H1 (cell line): Measurements from ENCODE around the gene ARMH4. TPM values are rescaled to one million over a fixed set of nuclear protein-coding genes. Genes with fewer than 3 reads are reported as not detected.

ENCODE experiments used
- CTCF ChIA-PET: fragments of 300-600 bp; sonication (Branson Sonifier 250); formaldehyde crosslinking; loops from one replicate; lab custom pipeline; 2021; ENCODE audit not compliant: partially characterized antibody; lab: Charles Lee
- POLR2A ChIA-PET: fragments of 300-600 bp; sonication (Branson Sonifier 250); formaldehyde crosslinking; loops from one replicate; lab custom pipeline; 2021; ENCODE audit warnings: inconsistent platforms; ENCODE audit not compliant: partially characterized antibody; lab: Charles Lee
- DNase-seq, 2 experiments: peaks; one replicate each; pipeline versions ENCODE4 v3.0.0 to v3.0.0-alpha.2; 2010 to 2022; ENCODE audit warnings: low spot score in 2 of 2, low read depth in 1 of 2, mixed read lengths in 1 of 2
- FAIRE-seq: peaks from 2 replicates; lab custom pipeline; 2011; peaks lifted over from hg19 to GRCh38; lab: Jason Lieb, UNC
- H2AFZ ChIP-seq: 2 replicates; pipeline ENCODE4 v1.8.1; 2012; ENCODE audit warnings: low read length, inconsistent platforms
- H2AK5ac ChIP-seq: 2 replicates; pipeline ENCODE4 v1.6.1; 2013; ENCODE audit warnings: low read depth, low read length
- H2BK120ac ChIP-seq: replicated peaks from 2 replicates; pipeline ENCODE3; 2013; ENCODE audit warnings: low read depth, low read length, inconsistent platforms
- H2BK12ac ChIP-seq: 2 replicates; pipeline ENCODE4 v1.6.1; 2013; ENCODE audit warnings: low read depth, low read length
- H2BK15ac ChIP-seq: 2 replicates; pipeline ENCODE4 v1.6.1; 2013; ENCODE audit warnings: low read length
- H2BK20ac ChIP-seq: 2 replicates; pipeline ENCODE4 v1.6.1; 2013; ENCODE audit warnings: low read length
- H2BK5ac ChIP-seq: 2 replicates; pipeline ENCODE4 v1.6.1; 2013; ENCODE audit warnings: low read depth, low read length
- H3K14ac ChIP-seq: 2 replicates; pipeline ENCODE4 v1.6.1; 2013; ENCODE audit warnings: inconsistent platforms; ENCODE audit not compliant: insufficient read length
- H3K18ac ChIP-seq: 2 replicates; pipeline ENCODE4 v1.6.1; 2013; ENCODE audit warnings: low read length; ENCODE audit errors: extremely low read depth
- H3K23ac ChIP-seq: 2 replicates; pipeline ENCODE4 v1.6.1; 2013; ENCODE audit warnings: inconsistent platforms; ENCODE audit not compliant: insufficient read length
- H3K23me2 ChIP-seq: 2 replicates; pipeline ENCODE4 v1.6.1; 2013; ENCODE audit warnings: low read depth, low read length
- H3K27ac ChIP-seq: 2 replicates; pipeline ENCODE4 v1.6.1; 2011; ENCODE audit warnings: low read depth, low read length, inconsistent platforms
- H3K27me3 ChIP-seq, 4 experiments: replicated peaks in 1 of 4; 1 replicate in 1 of 4; 2 replicates in 3 of 4; pipeline versions ENCODE4 v1.6.1 to v1.8.1; 2011 to 2013; ENCODE audit warnings: low read length in 3 of 4, mild to moderate bottlenecking in 3 of 4, inconsistent platforms in 2 of 4, mixed read lengths in 2 of 4, moderate library complexity in 1 of 4; ENCODE audit not compliant: control insufficient read depth in 3 of 4, insufficient read depth in 3 of 4; ENCODE audit errors: extremely low read depth in 1 of 4
- H3K36me3 ChIP-seq, 4 experiments: 2 replicates each; pipeline versions ENCODE4 v1.6.1 to v1.8.1; 2011 to 2013; ENCODE audit warnings: mild to moderate bottlenecking in 4 of 4, low read length in 3 of 4, moderate library complexity in 2 of 4, control low read depth in 1 of 4, inconsistent platforms in 1 of 4; ENCODE audit not compliant: insufficient read depth in 4 of 4, control insufficient read depth in 2 of 4
- H3K4ac ChIP-seq: replicated peaks from 2 replicates; pipeline ENCODE3; 2013; ENCODE audit warnings: low read length, low read depth, mixed read lengths, inconsistent platforms; ENCODE audit not compliant: insufficient read length
- H3K4me1 ChIP-seq, 4 experiments: replicated peaks in 1 of 4; 1 replicate in 1 of 4; 2 replicates in 3 of 4; pipeline versions ENCODE4 v1.6.1 to v1.8.1; 2011 to 2013; ENCODE audit warnings: low read length in 3 of 4, inconsistent platforms in 2 of 4, mixed read lengths in 1 of 4; ENCODE audit not compliant: insufficient read depth in 4 of 4, control insufficient read depth in 3 of 4
- H3K4me2 ChIP-seq, 2 experiments: 2 replicates each; pipeline versions ENCODE4 v1.6.1 to v1.8.1; 2011 to 2013; ENCODE audit warnings: low read depth in 2 of 2, low read length in 2 of 2, control low read depth in 1 of 2, inconsistent platforms in 1 of 2, mild to moderate bottlenecking in 1 of 2; ENCODE audit not compliant: insufficient read depth in 1 of 2
- H3K4me3 ChIP-seq, 4 experiments: fragments of 200-600, 300-600 bp in 1 of 4; sonication (generic), shearing (Covaris generic), sonication (Bioruptor Twin) in 1 of 4; 2 replicates each; pipeline versions ENCODE4 v1.5.1 to v1.8.1; 2011 to 2016; ENCODE audit warnings: low read length in 4 of 4, low read depth in 3 of 4, control low read depth in 2 of 4, inconsistent platforms in 2 of 4, mild to moderate bottlenecking in 2 of 4, mixed read lengths in 1 of 4, moderate library complexity in 1 of 4; ENCODE audit not compliant: insufficient read depth in 2 of 4; ENCODE audit errors: extremely low read depth in 1 of 4
- H3K56ac ChIP-seq: replicated peaks from 2 replicates; pipeline ENCODE3; 2013; ENCODE audit warnings: low read depth, mild to moderate bottlenecking, mixed read lengths, low read length, inconsistent platforms; ENCODE audit not compliant: insufficient read length
- H3K79me1 ChIP-seq: 2 replicates; pipeline ENCODE4 v1.6.1; 2013; ENCODE audit warnings: low read depth, low read length, control low read depth
- H3K79me2 ChIP-seq, 2 experiments: 2 replicates each; pipeline versions ENCODE4 v1.6.1 to v1.8.1; 2012 to 2013; ENCODE audit warnings: low read length in 2 of 2, mild to moderate bottlenecking in 2 of 2, inconsistent platforms in 1 of 2; ENCODE audit not compliant: insufficient read depth in 2 of 2, control insufficient read depth in 1 of 2
- H3K9ac ChIP-seq, 4 experiments: replicated peaks in 1 of 4; 1 replicate in 1 of 4; 2 replicates in 3 of 4; pipeline versions ENCODE4 v1.6.1 to v1.8.1; 2011 to 2013; ENCODE audit warnings: low read depth in 3 of 4, low read length in 3 of 4, control low read depth in 2 of 4, mild to moderate bottlenecking in 2 of 4, moderate library complexity in 2 of 4, inconsistent platforms in 1 of 4; ENCODE audit errors: extremely low read depth in 1 of 4
- H3K9me3 ChIP-seq, 2 experiments: 2 replicates each; pipeline versions ENCODE4 v1.6.1 to v1.8.1; 2012 to 2013; ENCODE audit warnings: mild to moderate bottlenecking in 2 of 2, moderate library complexity in 2 of 2, control low read depth in 1 of 2, inconsistent platforms in 1 of 2, low read depth in 1 of 2, low read length in 1 of 2, mixed read lengths in 1 of 2; ENCODE audit not compliant: insufficient read depth in 2 of 2
- H4K20me1 ChIP-seq, 2 experiments: replicated peaks in 1 of 2; 2 replicates each; pipeline versions ENCODE3 to v1.8.1; 2011 to 2013; ENCODE audit warnings: inconsistent platforms in 2 of 2, low read length in 2 of 2, mild to moderate bottlenecking in 1 of 2; ENCODE audit not compliant: insufficient read depth in 2 of 2, control insufficient read depth in 1 of 2
- H4K5ac ChIP-seq: 2 replicates; pipeline ENCODE4 v1.6.1; 2013; ENCODE audit warnings: low read length, low read depth, mixed read lengths, inconsistent platforms; ENCODE audit not compliant: insufficient read length
- H4K8ac ChIP-seq: 2 replicates; pipeline ENCODE4 v1.8.0; 2013; ENCODE audit warnings: mild to moderate bottlenecking, moderate library complexity, low read length, inconsistent platforms; ENCODE audit not compliant: insufficient read depth; ENCODE audit errors: extremely low read depth
- H4K91ac ChIP-seq: replicated peaks from 2 replicates; pipeline ENCODE3; 2013; ENCODE audit warnings: low read length, mixed read lengths, inconsistent platforms; ENCODE audit not compliant: insufficient read length
- CTBP2 ChIP-seq: IDR thresholded peaks from 2 replicates; pipeline ENCODE4 v1.7.0; 2011; ENCODE audit warnings: borderline replicate concordance, mild to moderate bottlenecking, moderate library complexity, mixed read lengths, low read length; ENCODE audit not compliant: insufficient read depth, insufficient read length
- RXRA ChIP-seq: IDR thresholded peaks from 2 replicates; pipeline ENCODE4 v1.6.1; 2011; ENCODE audit warnings: low read depth, mild to moderate bottlenecking, low read length, moderate library complexity; ENCODE audit not compliant: insufficient read depth
- polyA plus RNA-seq, 7 experiments: library from polyadenylated mRNA; depleted of rRNA in 3 of 7; stranded (reverse) in 5 of 7; unstranded in 2 of 7; fragments of >200 nt in 5 of 7; fragments of 200-250 nt in 2 of 7; gene quantifications; 1 replicate in 5 of 7; 2 replicates in 1 of 7; 4 replicates in 1 of 7; pipeline versions ENCODE4 v1.2.1 to v1.2.3, GENCODE V29; 2011 to 2013; ENCODE audit warnings: missing spikeins in 2 of 7, mixed read lengths in 2 of 7
- total RNA-seq: library from RNA; stranded (reverse); fragmentation: NEBNext Ultra II Directional; extraction: Animal tissue kit (Norgen Biotek cat#: 25700); gene quantifications from 2 replicates; pipeline ENCODE4 v1.2.1, GENCODE V29; 2021

The ARMH4 gene
- total and polyA plus RNA-seq, 2 of the 8 experiments (the other 6 are each of a cell fraction or from before 2014, with no cell fraction given) = 7.1 to 25.4 TPM

DNA sequence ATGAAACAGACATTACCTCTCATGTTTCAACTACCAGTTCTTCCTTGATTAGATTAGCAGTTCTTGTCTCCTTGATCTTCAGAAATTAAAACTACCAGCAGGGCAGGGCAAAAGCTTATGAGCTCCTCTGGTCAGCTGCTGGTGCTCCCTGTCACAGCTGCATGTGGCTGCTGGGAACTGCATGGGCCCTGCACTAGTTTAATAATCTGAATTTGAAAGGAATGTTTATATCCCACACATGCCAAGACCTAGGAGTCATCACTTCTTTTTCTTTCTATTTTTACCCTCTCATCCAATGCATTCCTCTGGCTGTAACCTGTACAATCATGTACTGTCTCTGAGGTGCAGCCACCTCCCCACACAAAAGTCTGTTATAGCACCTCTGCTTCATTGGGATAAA is 73.9 kb downstream of the ARMH4 start:
- H4K91ac ChIP-seq = no peak overlapping the region
- no peak overlapping the region for H3K23ac ChIP-seq
- H4K5ac ChIP-seq = no peak overlapping the region
- no peaks in the 10 kb centered on the region for H3K27me3 ChIP-seq
- no peak overlapping the region for H2BK5ac ChIP-seq
- H3K27ac ChIP-seq = no peak overlapping the region
- no peak overlapping the region for H2BK12ac ChIP-seq
- H3K56ac ChIP-seq = no peak overlapping the region
- no peak overlapping the region for H3K18ac ChIP-seq
- H2AK5ac ChIP-seq = no peak overlapping the region
- H4K8ac ChIP-seq = no peak overlapping the region
- no peak overlapping the region for H3K14ac ChIP-seq
- no peaks in the 10 kb centered on the region for H3K79me2 ChIP-seq
- H4K20me1 ChIP-seq = no peaks in the 10 kb centered on the region
- no peak overlapping the region for H2BK120ac ChIP-seq
- H3K4ac ChIP-seq = no peak overlapping the region
- peaks cover 0 to 7% (median 2%) of the 10 kb centered on the region in 4 experiments; a peak in 2 of 7 replicates for H3K4me1 ChIP-seq
- no peak overlapping the region; a peak in 1 of 8 replicates for H3K4me3 ChIP-seq
- no peak overlapping the region for H3K4me2 ChIP-seq
- DNase-seq (no peak), FAIRE-seq (no peak)
- no peaks in the 10 kb centered on the region for H3K9me3 ChIP-seq
- no peaks in the 10 kb centered on the region for H3K23me2 ChIP-seq
- H2BK20ac ChIP-seq = no peak overlapping the region
- POLR2A ChIA-PET = no interaction called here
- H2AFZ ChIP-seq = no peak overlapping the region
- CTCF ChIA-PET = interaction anchor here (0.5 to 1.9 kb wide), 6 partner anchors 19 to 680 kb away, joined by 3 to 6 read pairs (median 4); no protein-coding TSS in a partner anchor
- no peak for TF ChIP-seq RXRA
- TF ChIP-seq CTBP2 = no peak
- no peak overlapping the region for H3K9ac ChIP-seq
- no peaks in the 10 kb centered on the region for H3K79me1 ChIP-seq
- no peaks in the 10 kb centered on the region for H3K36me3 ChIP-seq
- H2BK15ac ChIP-seq = no peak overlapping the region
